ENCODE measurements around the gene ECM1. TPM values are rescaled to one million over a fixed set of nuclear protein-coding genes. Genes with fewer than 3 reads are reported as not detected.

ECM1 gene
- total and polyA plus RNA-seq, 2 experiments from 2014 or later = 0.74 to 1.1 TPM

GRCh38 chr1:150532860-150533259 lies 25.0 kb downstream of the ECM1 start:
- H2AFZ ChIP-seq = no peak overlapping the region
- Mint-ChIP-seq H3K36me3 (ENCODE audit: low read depth) (no peaks in the 10 kb centered on the region), H3K9me3 (no peaks in the 10 kb centered on the region), H3K4me1 (peaks cover 18% of the 10 kb centered on the region), H3K27me3 (ENCODE audit: insufficient read depth, low read depth, poor library complexity) (peaks cover 3% of the 10 kb centered on the region), H3K4me3 (no peak overlapping the region; the same call in 2 of the 3 replicates), H3K27ac (no peak overlapping the region)
- no peaks in the 10 kb centered on the region for H3K79me2 ChIP-seq (replicated peaks; ENCODE audit: insufficient read depth)
- no peak overlapping the region for H3K27ac ChIP-seq (ENCODE audit: low read depth)
- H3F3A ChIP-seq (replicated peaks; ENCODE audit: low read depth) = peaks cover 7% of the 10 kb centered on the region; the same call in 1 of the 2 replicates
- ATAC-seq (no peak), DNase-seq (ENCODE audit: low spot score) (no peak)
- H3K4me1 ChIP-seq (ENCODE audit: insufficient read depth) = 0 out of 2 replicates have a peak, but pooled peaks cover 2% of the 10 kb centered on the region
- H3K4me2 ChIP-seq = no peak overlapping the region
- H3K4me3 ChIP-seq = no peak overlapping the region
- H3K27me3 ChIP-seq (ENCODE audit: insufficient read depth) = no peaks in the 10 kb centered on the region
- H3K9me2 ChIP-seq (ENCODE audit: insufficient read depth) = no peaks in the 10 kb centered on the region
- H3K36me3 ChIP-seq (ENCODE audit: insufficient read depth) = no peaks in the 10 kb centered on the region
- TF ChIP-seq ETS1 (IDR thresholded peaks at IDR 0.05) = no peak
- TF ChIP-seq ZNF114 (CRISPR knock-in tag; IDR thresholded peaks at IDR 0.05) = no peak
- TF ChIP-seq STAT1 (IDR thresholded peaks at IDR 0.05; ENCODE audit: unreplicated experiment) = no peak
- TF ChIP-seq REST (IDR thresholded peaks at IDR 0.05; ENCODE audit: unreplicated experiment) = no peak
- TF ChIP-seq JUNB (IDR thresholded peaks at IDR 0.05; ENCODE audit: unreplicated experiment) = no peak
- no peak for TF ChIP-seq CTCF (conservative IDR thresholded peaks at IDR 0.05; ENCODE audit: low read depth in 2 of 2)
- no peak for TF ChIP-seq NANOG (IDR thresholded peaks at IDR 0.05; ENCODE audit: borderline replicate concordance)
- no peak for TF ChIP-seq ZNF462 (CRISPR knock-in tag; IDR thresholded peaks at IDR 0.05)
- TF ChIP-seq EZH2 (IDR thresholded peaks at IDR 0.05; ENCODE audit: low read depth, unreplicated experiment) = no peak
- no peak for TF ChIP-seq ZNF331 (CRISPR knock-in tag; IDR thresholded peaks at IDR 0.05; ENCODE audit: low read depth)
- no peak for TF ChIP-seq EZH2phosphoT487 (IDR thresholded peaks at IDR 0.05; ENCODE audit: unreplicated experiment)
- no peak for TF ChIP-seq CREB1 (CRISPR knock-in tag; IDR thresholded peaks at IDR 0.05; ENCODE audit: low read depth)
- no peak for TF ChIP-seq POLR2AphosphoS5 (IDR thresholded peaks at IDR 0.05; ENCODE audit: low read depth)
- H4K20me1 ChIP-seq (replicated peaks; ENCODE audit: insufficient read depth) = no peaks in the 10 kb centered on the region
